ENCODE measurements around the gene SNCA.
A peak's percentile ranks its signal among the peaks of the same experiment; 100 is the strongest.

SNCA gene

DNA sequence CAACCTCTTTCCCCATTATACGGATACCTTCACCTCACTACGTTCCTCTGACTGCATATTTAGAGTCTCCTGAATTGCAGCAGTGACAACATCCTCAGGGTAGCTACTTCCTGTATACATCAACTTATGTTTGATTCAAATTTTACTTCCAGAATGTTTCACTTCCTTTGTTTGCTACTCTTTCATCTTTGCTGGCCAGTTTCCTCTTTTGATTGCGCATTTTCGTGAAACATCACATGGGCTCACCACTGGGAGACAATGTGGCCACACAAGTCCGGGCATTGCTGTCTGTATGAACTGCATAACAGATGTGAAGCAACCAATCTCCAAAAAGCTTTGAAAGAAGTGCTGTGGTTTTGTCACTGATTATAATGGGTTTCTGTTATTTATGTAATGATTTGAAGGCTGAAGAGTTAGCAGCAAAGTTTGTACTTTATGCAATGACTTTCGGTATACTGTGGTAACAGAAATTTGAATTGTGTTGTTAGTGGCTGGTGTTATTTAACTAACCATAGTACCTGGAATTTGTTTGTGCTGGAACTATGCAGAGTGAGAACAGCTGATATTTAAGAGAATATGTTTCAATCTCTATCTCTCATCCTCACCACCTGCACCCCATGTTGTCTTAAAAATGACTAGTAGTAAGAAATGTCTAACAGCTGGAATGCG is 7.4 kb downstream of the SNCA start:
- Histone ChIP-seq H3K9me3 (no peaks in the 10 kb centered on the region), H3K4me3 (ENCODE audit: low read depth, low read length) (no peak overlapping the region), H3K36me3 (no peaks in the 10 kb centered on the region), H3K27me3 (no peaks in the 10 kb centered on the region), H3K4me1 (no peaks in the 10 kb centered on the region)
- DNase-seq: no peak
- TF ChIP-seq, protein P1, sequence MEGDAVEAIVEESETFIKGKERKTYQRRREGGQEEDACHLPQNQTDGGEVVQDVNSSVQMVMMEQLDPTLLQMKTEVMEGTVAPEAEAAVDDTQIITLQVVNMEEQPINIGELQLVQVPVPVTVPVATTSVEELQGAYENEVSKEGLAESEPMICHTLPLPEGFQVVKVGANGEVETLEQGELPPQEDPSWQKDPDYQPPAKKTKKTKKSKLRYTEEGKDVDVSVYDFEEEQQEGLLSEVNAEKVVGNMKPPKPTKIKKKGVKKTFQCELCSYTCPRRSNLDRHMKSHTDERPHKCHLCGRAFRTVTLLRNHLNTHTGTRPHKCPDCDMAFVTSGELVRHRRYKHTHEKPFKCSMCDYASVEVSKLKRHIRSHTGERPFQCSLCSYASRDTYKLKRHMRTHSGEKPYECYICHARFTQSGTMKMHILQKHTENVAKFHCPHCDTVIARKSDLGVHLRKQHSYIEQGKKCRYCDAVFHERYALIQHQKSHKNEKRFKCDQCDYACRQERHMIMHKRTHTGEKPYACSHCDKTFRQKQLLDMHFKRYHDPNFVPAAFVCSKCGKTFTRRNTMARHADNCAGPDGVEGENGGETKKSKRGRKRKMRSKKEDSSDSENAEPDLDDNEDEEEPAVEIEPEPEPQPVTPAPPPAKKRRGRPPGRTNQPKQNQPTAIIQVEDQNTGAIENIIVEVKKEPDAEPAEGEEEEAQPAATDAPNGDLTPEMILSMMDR (IDR thresholded peaks at IDR 0.05; ENCODE audit: low read depth, low read length): no peak

DNA sequence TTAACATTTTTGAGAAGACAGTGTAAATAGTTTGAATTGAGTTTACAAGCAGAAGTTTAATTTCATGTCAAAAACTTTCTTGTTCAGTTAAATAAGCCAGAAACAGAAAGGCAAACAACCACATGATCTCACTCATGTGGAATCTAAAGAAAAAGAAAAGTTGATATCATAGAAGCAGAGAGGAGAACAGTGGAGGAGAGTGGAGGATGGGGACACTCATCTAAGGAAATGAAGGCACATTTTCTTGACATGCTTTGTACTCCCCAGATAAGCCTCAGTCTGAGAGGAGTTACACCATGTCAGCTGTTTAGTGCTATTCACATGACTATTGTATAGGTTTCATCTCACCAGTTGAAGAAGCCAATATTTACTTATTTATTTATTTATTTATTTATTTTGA is 13.5 kb downstream of the SNCA start:
- Histone ChIP-seq H3K9me3 (no peaks in the 10 kb centered on the region), H3K36me3 (no peaks in the 10 kb centered on the region)
- DNase-seq: no peak

DNA sequence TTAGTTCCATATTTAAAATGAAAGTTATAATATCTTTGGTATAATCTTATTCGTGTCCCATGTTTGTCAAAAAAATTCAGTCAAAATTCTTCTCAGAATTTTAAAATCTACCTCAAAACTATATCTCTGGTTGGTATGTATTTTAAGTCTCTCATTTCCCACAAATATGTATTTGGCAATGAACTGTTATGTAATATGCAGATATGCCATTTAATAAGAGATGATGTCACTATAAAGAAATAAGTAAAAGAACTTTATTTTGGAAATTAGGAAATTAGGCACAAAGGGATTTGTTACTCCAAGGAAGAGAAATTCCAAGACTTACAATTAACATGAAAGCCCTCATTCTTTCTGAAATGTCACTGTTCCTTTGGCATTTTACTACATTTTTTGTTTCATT is 15.3 kb downstream of the SNCA start:
- H3K27me3 ChIP-seq: no peaks in the 10 kb centered on the region; the same call in 1 of the 2 replicates
- no peaks in the 10 kb centered on the region for H3K36me3 ChIP-seq
- peaks cover 6% of the 10 kb centered on the region; the same call in 1 of the 2 replicates for H3K4me1 ChIP-seq
- TF ChIP-seq, protein P1 (IDR thresholded peaks at IDR 0.05; ENCODE audit: low read depth, low read length): no peak
- DNase-seq: no peak
- no peaks in the 10 kb centered on the region for H3K9me3 ChIP-seq
- H3K4me3 ChIP-seq (ENCODE audit: low read depth, low read length): no peak overlapping the region

More for the DNA sequence above, 13.5 kb downstream of the SNCA start:
- Histone ChIP-seq H3K4me3 (ENCODE audit: low read depth, low read length) (no peak overlapping the region), H3K4me1 (peaks cover 6% of the 10 kb centered on the region; the same call in 1 of the 2 replicates), H3K27me3 (no peaks in the 10 kb centered on the region; the same call in 1 of the 2 replicates)
- TF ChIP-seq, protein P1 (IDR thresholded peaks at IDR 0.05; ENCODE audit: low read depth, low read length): no peak

DNA sequence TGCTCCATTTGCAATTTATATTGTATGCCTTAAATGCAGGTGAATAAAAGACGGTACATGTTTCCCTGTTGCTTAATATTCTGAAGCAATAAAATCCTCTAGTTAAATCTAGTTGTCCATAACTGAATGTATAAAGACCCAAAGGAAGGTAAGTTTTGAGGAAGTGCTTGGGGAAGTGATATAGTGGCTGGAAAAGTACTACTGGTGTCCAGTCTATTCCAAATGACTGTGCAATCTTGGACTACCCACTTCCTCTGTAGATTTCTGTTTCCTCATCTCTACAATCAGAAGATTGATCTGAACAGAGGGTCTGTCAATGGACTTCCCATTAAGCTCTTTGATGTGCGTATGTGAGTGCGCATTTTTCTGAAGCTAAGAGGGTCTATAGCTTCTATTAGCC is 17.0 kb downstream of the SNCA start:
- H3K27me3 ChIP-seq: no peaks in the 10 kb centered on the region; the same call in 1 of the 2 replicates
- no peak overlapping the region for H3K4me3 ChIP-seq (ENCODE audit: low read depth, low read length)
- TF ChIP-seq, protein P1 (IDR thresholded peaks at IDR 0.05; ENCODE audit: low read depth, low read length): no peak
- peaks cover 6% of the 10 kb centered on the region; the same call in 1 of the 2 replicates for H3K4me1 ChIP-seq
- H3K9me3 ChIP-seq: no peaks in the 10 kb centered on the region
- DNase-seq: no peak
- H3K36me3 ChIP-seq: no peaks in the 10 kb centered on the region

DNA sequence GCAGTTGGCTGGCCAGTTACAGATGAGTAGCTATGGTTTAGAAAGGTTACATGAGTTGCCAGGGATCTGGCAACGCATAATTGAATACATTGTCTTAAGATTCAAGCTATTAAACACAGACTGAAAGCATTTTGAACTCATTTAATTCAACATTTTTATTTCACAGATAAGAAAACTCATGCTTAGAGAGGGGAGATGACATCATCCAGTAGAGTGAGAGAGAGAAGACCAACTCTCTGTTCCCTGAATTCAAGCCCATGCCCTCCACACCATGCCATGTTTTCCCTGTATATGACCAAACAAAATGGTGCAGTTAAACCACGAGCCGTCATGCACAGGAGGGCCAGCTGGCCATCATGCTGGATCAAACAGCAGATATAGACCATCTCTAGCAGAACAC is 22.6 kb downstream of the SNCA start:
- Histone ChIP-seq H3K4me3 (ENCODE audit: low read depth, low read length) (no peak overlapping the region), H3K4me1 (no peaks in the 10 kb centered on the region), H3K9me3 (no peaks in the 10 kb centered on the region), H3K27me3 (no peaks in the 10 kb centered on the region; the same call in 1 of the 2 replicates), H3K36me3 (no peaks in the 10 kb centered on the region)
- TF ChIP-seq, protein P1 (IDR thresholded peaks at IDR 0.05; ENCODE audit: low read depth, low read length): no peak
- DNase-seq: peak; percentile 15

- no peaks in the 10 kb centered on the region for H3K27me3 ChIP-seq
- H3K4me1 ChIP-seq: no peaks in the 10 kb centered on the region
- TF ChIP-seq, protein P1 (IDR thresholded peaks at IDR 0.05; ENCODE audit: low read depth, low read length): no peak
- H3K36me3 ChIP-seq: no peaks in the 10 kb centered on the region
- no peak for DNase-seq
- H3K9me3 ChIP-seq: no peaks in the 10 kb centered on the region
- H3K4me3 ChIP-seq (ENCODE audit: low read depth, low read length): no peak overlapping the region
Observed at GRCh38 chr4:89813197-89813596, 23.8 kb downstream of the SNCA start.

Measured in BE2C (cell line).